ENCODE data around the gene ADA. TPM values are rescaled to one million over a fixed set of nuclear protein-coding genes. Genes with fewer than 3 reads are reported as not detected.

The ADA gene
- total RNA-seq, 4 donors from 2014 or later = 4.0 to 13.9 (median 7.1) TPM

DNA sequence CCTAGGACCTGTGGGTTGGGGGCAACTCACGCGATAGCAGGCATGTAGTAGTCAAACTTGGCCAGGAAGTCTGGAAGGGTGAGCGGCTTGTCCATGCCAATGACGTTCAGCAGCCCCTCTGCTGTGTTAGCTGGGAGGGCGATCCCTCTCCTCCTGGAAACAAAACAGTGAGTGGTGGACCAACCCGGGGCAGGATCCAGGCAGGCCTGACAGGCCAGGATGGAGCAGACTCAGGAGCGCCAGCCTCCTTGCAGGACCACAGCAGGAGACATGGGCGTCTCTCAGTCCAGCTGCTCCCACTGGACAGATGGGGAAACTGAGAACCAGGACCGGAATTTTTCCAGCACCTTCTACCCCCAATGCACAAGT is 22.5 kb downstream of the ADA start:
- no peak for DNase-seq
- Histone ChIP-seq H3K4me1 (no peaks in the 10 kb centered on the region), H3K36me3 (peaks cover 0 to 4% of the 10 kb centered on the region in 2 donors), H3K27me3 (no peaks in the 10 kb centered on the region), H3K9me3 (no peaks in the 10 kb centered on the region), H3K4me3 (replicated peaks in 1 of 3) (no peak overlapping the region), H3K27ac (no peak overlapping the region)
- no peak for TF ChIP-seq CTCF (IDR thresholded peaks at IDR 0.05)
- no peak for TF ChIP-seq POLR2A (IDR thresholded peaks at IDR 0.05)
- intact Hi-C loops (cut with DNase I) = no loop called here
- 90 to 96% methylated on average over 9 of the region's 9 CpGs for WGBS, 2 donors

DNA sequence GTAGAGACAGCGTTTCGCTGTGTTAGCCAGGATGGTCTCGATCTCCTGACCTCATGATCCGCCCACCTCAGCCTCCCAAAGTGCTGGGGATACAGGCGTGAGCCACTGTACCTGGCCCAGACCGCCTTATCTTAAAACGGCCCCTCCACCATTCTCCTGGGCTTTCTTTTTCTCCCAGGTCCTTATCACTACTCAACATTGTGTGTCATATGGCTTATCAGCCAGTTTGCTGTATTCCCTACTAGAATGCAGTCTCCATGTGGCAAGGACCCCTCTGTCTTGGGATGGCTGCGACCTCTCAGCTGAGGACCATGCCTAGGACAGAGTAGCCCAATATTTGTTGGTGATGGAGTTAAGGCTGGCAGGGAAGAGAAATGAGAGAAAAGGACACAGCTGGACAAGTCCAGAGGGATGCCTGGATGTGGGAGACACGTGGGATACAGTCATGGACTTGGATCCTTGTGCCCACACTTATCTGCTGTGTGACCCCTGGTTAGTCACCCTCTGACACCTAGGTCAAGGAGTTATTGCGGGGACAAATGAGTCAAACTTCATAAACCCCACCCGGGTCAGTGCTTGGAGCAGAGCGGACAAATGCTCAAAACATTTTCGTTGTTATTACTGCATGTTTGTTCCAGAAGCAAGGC is 24.0 kb downstream of the ADA start:
- Histone ChIP-seq H3K4me1 (no peaks in the 10 kb centered on the region), H3K9me3 (no peaks in the 10 kb centered on the region), H3K4me3 (replicated peaks in 1 of 3) (no peak overlapping the region), H3K27ac (no peak overlapping the region), H3K36me3 (peaks cover 0 to 6% of the 10 kb centered on the region in 2 donors), H3K27me3 (no peaks in the 10 kb centered on the region)
- TF ChIP-seq POLR2A (IDR thresholded peaks at IDR 0.05) = no peak
- TF ChIP-seq CTCF (IDR thresholded peaks at IDR 0.05) = no peak
- intact Hi-C loops (cut with DNase I) = no loop called here
- no peak for DNase-seq
- WGBS, 2 donors = 87 to 91% methylated on average over 13 of the region's 13 CpGs

- Histone ChIP-seq H3K4me3 (replicated peaks in 1 of 3) (no peak overlapping the region), H3K4me1 (no peaks in the 10 kb centered on the region), H3K27ac (no peak overlapping the region), H3K9me3 (no peaks in the 10 kb centered on the region), H3K36me3 (peaks cover 0 to 6% of the 10 kb centered on the region in 2 donors), H3K27me3 (no peaks in the 10 kb centered on the region)
- WGBS, 2 donors = 90 to 95% methylated on average over 7 of the region's 7 CpGs
- DNase-seq = no peak
- intact Hi-C loops (cut with DNase I) = no loop called here
- no peak for TF ChIP-seq CTCF (IDR thresholded peaks at IDR 0.05)
- TF ChIP-seq POLR2A (IDR thresholded peaks at IDR 0.05) = no peak
These were observed 25.2 kb downstream of the ADA start for GRCh38 chr20:44626278-44626677.

DNA sequence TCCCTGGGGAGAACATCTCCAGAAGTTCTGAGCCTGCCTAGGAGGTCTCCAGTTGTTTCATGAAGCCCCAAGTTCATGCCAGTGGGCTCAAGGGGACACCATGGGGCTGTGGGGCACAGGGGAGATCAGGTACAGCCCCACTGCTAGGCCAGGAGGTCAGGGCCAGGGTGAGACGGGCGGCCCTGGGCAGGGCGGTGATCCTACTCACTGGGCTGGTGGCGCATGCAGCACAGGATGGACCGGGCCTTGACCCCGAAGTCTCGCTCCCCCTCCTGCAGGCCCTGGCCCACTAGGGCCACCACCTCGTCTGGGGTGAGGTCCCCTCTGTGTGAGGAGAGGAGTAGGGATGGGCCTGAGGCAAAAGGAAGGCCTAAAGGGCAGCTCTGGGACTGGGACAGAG is 26.1 kb downstream of the ADA start:
- H3K4me1 ChIP-seq = no peaks in the 10 kb centered on the region
- no peak overlapping the region for H3K27ac ChIP-seq
- no peak overlapping the region for H3K4me3 ChIP-seq (replicated peaks in 1 of 3)
- DNase-seq = no peak
- 67 to 96% methylated on average over 1 to 8 of the region's 8 CpGs for WGBS, 2 donors
- intact Hi-C loops (cut with DNase I) = no loop called here
- H3K36me3 ChIP-seq = peaks cover 0 to 10% of the 10 kb centered on the region in 2 donors
- no peak for TF ChIP-seq POLR2A (IDR thresholded peaks at IDR 0.05)
- TF ChIP-seq CTCF (IDR thresholded peaks at IDR 0.05) = no peak
- no peaks in the 10 kb centered on the region for H3K9me3 ChIP-seq
- H3K27me3 ChIP-seq = no peaks in the 10 kb centered on the region

GRCh38 chr20:44624743-44625271 is 26.7 kb downstream of the ADA start:
- Histone ChIP-seq H3K4me3 (replicated peaks in 1 of 3) (no peak overlapping the region), H3K4me1 (no peaks in the 10 kb centered on the region), H3K9me3 (no peaks in the 10 kb centered on the region), H3K36me3 (peaks cover 0 to 14% of the 10 kb centered on the region in 2 donors), H3K27me3 (no peaks in the 10 kb centered on the region), H3K27ac (no peak overlapping the region)
- TF ChIP-seq POLR2A (IDR thresholded peaks at IDR 0.05) = no peak
- no peak for TF ChIP-seq CTCF (IDR thresholded peaks at IDR 0.05)
- DNase-seq = no peak
- intact Hi-C loops (cut with DNase I) = no loop called here
- 91 to 92% methylated on average over 6 of the region's 6 CpGs for WGBS, 2 donors
